ENCODE measurements around the gene SYNGAP1.
"Not testable (repeated sequence)": the region's sequence is repeated elsewhere in the genome, so short reads cannot be mapped to it uniquely, and the experiment has no call there.

The SYNGAP1 gene

DNA sequence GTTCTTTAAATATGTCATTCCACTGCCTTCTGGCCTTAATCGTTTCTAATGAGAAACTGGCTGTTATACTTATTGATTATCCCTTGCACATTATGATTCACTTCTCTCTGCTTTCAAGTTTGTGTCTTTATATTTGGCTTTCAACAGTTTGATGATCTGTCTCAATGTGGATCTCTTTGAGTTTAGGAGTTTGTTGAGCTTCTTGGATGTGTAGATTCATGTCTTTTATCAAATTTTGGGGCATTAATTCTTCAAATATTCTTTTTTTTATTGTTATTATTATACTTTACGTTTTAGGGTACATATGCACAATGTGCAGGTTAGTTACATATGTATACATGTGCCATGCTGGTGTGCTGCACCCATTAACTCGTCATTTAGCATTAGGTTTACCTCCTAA lies 63.8 kb downstream of the SYNGAP1 start:
- DNase-seq, result no peak

DNA sequence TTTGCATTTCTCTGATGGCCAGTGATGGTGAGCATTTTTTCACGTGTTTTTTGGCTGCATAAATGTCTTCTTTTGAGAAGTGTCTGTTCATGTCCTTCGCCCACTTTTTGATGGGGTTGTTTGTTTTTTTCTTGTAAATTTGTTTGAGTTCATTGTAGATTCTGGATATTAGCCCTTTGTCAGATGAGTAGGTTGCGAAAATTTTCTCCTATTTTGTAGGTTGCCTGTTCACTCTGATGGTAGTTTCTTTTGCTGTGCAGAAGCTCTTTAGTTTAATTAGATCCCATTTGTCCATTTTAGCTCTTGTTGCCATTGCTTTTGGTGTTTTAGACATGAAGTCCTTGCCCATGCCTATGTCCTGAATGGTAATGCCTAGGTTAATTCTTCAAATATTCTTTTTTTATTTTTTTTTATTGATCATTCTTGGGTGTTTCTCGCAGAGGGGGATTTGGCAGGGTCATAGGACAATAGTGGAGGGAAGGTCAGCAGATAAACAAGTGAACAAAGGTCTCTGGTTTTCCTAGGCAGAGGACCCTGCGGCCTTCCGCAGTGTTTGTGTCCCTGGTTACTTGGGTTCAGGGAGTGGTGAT lies 64.9 kb downstream of the SYNGAP1 start:
- DNase-seq, result not testable (repeated sequence)

DNA sequence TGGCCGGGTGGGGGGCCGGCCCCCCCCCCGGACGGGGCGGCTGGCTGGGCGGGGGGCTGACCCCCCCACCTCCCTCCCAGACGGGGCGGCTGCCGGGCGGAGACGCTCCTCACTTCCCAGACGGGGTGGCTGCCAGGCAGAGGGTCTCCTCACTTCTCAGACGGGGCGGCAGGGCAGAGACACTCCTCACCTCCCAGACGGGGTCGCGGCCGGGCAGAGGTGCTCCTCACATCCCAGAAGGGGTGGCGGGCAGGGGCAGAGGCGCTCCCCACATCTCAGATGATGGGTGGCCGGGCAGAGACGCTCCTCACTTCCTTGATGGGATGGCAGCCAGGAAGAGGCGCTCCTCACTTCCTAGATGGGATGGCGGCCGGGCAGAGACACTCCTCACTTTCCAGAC lies 65.8 kb downstream of the SYNGAP1 start:
- DNase-seq, result not testable (repeated sequence)

DNA sequence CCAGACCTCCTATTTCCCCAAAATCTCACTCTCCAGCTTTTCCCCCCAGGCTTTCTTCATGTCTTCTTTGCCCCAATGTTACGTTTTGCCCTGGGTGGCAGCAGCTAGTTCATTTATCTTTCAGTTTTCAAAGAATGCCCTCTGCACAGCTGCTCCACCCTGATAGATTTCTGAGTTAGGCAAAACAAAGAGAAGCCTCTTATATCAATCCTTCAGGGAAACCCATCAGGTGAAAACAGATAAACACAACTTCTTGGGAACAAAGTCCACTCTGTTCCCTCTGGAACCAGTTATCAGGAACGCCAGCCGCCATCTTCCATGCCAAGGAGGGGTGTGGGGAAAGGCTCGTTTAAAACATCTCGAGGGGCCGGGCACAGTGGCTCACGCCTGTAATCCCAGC lies 68.5 kb downstream of the SYNGAP1 start:
- no peak for DNase-seq

DNA sequence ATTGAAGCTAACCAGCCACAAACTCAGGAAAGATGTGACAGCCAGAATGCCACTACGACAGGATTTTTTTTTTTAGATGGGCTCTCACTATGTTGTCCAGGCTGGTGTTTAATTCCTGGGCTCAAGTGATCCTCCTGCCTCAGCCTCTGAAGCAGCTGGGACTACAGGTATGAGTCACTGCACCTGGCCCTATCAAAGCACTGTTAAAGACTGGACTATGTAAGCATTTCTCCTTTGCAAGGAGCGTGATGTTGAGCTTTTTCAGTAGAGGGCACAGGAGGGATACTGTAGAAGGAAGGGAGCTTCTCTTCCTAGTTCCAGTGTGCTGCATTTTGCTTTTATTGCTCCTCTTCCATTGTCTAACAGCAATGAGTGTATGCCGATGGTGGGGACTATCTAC lies 70.3 kb downstream of the SYNGAP1 start:
- DNase-seq, result no peak

DNA sequence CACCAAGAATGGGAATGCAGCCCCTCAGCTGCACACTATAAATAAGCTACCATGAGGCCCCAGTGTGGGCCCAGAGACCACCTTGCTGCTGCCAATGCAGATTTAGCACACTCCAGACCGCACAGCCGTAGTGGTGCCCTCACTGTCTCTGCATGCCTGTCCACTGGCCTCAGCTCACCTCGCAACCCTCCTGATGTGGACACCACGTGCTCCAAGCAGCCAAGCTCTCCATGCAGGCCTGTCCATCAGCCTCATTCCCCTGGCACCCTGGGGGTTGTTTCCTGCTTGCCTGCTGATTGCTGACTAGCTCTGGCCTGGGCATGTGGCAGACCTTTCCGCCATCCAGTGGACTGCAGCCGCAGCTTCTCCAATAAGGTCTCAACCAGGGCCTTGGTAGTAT lies 70.8 kb downstream of the SYNGAP1 start:
- no peak for DNase-seq

DNA sequence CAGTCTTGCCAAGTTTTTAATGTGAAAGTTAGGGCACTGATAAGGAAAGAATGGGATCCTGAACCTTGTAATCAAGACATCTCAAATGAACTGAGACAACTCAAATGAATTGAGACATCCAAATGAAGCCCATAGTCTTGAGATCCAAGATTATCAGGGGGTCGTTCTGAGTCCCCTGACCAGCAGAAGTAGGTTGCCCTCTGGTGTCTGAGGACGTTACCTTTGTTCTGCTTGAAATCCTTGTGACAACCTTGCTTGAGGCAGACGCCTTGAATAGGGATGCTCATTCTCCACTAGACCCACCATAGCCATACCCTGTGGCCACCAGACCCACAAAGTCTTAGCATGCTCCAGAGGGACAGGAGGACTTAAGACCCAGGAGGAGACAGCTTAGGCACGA lies 72.2 kb downstream of the SYNGAP1 start:
- DNase-seq, result no peak

DNA sequence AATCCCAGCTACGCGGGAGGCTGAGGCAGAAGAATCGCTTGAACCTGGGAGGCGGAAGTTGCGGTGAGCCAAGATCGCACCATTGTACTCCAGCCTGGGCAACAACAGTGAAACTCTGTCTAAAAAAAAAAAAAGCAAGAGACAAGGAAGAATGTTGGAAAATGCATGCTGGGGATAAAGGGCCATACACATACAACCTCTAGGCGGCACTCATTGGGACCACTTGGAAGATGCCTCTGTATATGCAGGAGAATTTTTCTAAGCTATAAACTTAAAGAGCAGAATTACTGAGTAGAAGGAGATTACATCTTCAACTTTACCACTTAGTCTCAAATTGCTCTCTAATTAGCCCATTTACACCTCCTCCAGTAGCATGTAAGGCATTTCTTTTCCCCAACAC lies 77.3 kb downstream of the SYNGAP1 start:
- no peak for DNase-seq

DNA sequence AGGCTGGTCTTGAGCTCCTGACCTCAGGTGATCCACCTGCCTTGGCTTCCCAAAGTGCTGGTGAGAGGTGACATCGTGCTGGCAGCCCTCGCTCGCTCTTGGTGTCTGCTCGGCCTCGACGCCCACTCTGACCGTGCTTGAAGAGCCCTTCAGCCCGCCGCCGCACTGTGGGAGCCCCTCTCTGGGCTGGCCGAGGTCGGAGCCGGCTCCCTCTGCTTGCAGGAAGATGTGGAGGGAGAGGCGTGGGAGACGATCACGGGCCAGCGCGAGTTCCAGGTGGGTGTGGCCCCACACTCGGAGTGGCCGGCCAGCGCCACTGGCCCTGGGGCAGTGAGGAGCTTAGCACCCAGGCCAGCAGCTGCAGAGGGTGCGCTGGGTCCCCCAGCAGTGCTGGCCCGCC lies 82.6 kb downstream of the SYNGAP1 start:
- DNase-seq, result no peak

DNA sequence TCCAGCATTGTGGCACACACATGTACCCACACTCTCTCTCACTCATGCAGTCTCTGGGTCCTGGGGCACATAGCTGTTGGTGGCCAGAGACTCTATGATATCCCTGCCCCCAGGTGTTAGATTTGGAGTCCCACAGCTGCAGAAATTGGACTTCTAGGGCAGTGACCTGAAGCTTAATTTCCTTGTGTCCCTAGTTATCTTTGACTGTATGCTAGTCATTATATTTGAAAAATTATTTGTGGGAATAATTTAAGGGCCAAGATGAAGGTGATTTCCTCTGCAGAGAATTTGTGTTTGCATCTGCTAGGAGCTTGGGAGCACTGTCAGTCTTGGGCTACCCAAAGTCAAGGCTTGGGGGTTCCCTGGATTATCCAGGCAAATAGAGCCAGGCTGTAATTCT lies 84.6 kb downstream of the SYNGAP1 start:
- DNase-seq, result no peak
